Coronary artery (tissue), 2 donors: ENCODE data around the gene EBPL.
"Not testable (repeated sequence)": the region's sequence is repeated elsewhere in the genome, so short reads cannot be mapped to it uniquely, and the experiment has no call there.

Experiments
- DNase-seq: peaks from one replicate; pipeline ENCODE4 v3.0.0-alpha.2; 2017; ENCODE audit warnings: low spot score
- H3K27ac ChIP-seq, 2 donors: fragments of 200-600 bp; sonication (generic); one replicate each; pipeline ENCODE4 v1.5.1; 2016 to 2019
- H3K4me3 ChIP-seq: fragments of 200-600 bp; sonication (generic); 2 replicates; pipeline ENCODE4 v1.5.1; 2016; ENCODE audit warnings: mild to moderate bottlenecking, moderate library complexity
- TF ChIP-seq, protein P1 (sequence below): fragments of 200-600 bp; sonication (generic); IDR thresholded peaks from one replicate; pipeline ENCODE4 v1.5.1; 2019; ENCODE audit warnings: antibody characterized with exemption

The EBPL gene

GRCh38 chr13:49714757-49715156, 23.5 kb upstream of the EBPL start:
- TF ChIP-seq, protein P1, sequence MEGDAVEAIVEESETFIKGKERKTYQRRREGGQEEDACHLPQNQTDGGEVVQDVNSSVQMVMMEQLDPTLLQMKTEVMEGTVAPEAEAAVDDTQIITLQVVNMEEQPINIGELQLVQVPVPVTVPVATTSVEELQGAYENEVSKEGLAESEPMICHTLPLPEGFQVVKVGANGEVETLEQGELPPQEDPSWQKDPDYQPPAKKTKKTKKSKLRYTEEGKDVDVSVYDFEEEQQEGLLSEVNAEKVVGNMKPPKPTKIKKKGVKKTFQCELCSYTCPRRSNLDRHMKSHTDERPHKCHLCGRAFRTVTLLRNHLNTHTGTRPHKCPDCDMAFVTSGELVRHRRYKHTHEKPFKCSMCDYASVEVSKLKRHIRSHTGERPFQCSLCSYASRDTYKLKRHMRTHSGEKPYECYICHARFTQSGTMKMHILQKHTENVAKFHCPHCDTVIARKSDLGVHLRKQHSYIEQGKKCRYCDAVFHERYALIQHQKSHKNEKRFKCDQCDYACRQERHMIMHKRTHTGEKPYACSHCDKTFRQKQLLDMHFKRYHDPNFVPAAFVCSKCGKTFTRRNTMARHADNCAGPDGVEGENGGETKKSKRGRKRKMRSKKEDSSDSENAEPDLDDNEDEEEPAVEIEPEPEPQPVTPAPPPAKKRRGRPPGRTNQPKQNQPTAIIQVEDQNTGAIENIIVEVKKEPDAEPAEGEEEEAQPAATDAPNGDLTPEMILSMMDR = no peak

DNA sequence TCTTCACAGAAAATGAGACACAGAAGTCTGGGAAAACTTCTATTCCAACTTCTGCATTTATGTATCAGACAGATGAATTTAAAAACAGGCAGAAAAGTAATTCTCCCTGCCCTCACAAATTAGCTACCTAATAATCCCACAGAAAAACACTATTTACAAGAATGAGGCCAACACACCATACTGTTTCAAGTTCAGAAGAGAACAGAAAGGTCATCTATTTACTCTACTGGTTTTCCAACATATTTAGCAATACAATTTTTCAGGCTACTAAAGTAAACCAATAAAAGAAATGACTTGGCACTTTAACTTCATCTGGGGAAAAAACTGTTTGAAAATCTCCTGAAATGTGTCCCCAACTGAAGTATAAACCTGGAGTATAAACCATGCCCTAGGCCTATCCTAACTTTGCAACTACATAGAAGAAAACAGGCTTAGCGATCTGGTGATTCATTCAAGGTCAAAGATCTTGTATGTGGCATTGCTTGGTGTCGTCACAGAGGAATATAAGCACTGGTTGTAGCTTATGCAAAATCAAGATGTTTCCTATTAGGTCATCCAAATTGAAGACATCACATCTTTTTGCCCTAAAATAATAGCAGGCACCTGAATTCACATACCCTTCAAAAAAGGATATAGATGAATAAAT, 20.1 kb upstream of the EBPL start:
- no peak for DNase-seq
- no peak overlapping the region for H3K4me3 ChIP-seq
- H3K27ac ChIP-seq = no peak overlapping the region
- TF ChIP-seq, protein P1 = no peak

More at GRCh38 chr13:49714757-49715156, 23.5 kb upstream of the EBPL start:
- Histone ChIP-seq H3K27ac (no peak overlapping the region), H3K4me3 (no peak overlapping the region)
- DNase-seq = no peak

GRCh38 chr13:49704264-49704663, 13.0 kb upstream of the EBPL start:
- H3K27ac ChIP-seq, H3K4me3 ChIP-seq, DNase-seq: not testable (repeated sequence)

DNA sequence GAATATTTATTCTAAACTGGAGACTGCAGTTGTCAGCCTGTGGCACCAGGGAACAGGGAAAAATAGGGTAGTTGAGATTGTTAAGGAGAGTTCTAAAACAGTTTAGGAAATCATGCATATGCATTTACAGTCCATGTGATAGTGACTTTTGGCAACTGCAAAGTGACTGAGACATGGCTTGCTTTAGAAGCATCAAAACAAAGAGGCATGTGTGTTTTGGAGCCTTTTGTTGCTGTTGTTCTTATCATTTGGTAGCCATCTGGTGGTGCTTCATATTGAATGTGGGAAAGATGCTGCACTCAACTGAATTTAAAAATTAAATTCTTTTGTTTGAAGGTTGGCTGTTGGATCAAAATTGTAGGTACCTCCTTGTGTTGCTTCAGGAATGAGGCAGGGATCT, 10.2 kb upstream of the EBPL start:
- no peak overlapping the region for H3K4me3 ChIP-seq
- H3K27ac ChIP-seq = no peak overlapping the region
- TF ChIP-seq, protein P1 = no peak
- no peak for DNase-seq

DNA sequence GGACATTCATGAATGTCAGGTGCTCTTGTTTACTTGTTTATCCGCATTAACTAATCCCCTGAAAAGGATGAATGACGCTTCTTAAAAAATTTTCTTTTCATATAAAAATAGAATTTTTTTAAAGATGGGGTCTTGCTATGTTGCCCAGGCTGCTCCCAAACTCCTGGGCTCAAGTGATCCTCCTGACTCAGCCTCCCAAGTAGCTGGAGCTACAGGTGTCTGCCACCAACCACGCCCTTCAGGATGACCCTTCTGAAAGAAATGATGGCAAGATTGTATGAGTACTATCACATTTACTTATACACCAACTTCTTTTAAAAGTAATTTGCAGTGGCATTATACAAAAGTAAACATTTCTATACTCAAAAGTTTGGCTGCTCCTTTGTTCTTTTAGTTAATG, 6.2 kb upstream of the EBPL start:
- H3K27ac ChIP-seq = no peak overlapping the region
- H3K4me3 ChIP-seq = no peak overlapping the region
- no peak for DNase-seq
- TF ChIP-seq, protein P1 = no peak

- Histone ChIP-seq H3K4me3 (no peak overlapping the region), H3K27ac (no peak overlapping the region)
- no peak for DNase-seq
- TF ChIP-seq, protein P1 = no peak
Measured at GRCh38 chr13:49694446-49694845, 3.2 kb upstream of the EBPL start.

DNA sequence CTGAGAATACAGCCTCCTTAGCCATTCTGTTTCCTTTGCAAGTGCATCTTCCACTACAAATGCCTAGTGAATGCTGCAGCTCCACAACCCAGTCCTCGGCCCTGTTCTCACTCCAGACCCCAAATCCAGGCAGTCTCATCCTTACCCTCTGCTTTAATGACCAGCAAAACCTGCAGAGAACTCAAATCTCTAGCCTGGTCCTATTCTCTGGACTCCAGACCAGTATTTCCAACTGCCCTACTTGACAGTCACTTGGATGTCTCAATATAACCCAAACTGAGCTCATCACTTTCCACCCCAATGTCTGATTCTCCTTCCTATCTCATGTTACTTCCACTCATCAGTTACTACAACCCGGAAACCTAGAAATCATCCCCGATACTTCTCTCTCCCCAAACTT, 2.6 kb upstream of the EBPL start:
- H3K27ac ChIP-seq = no peak overlapping the region

More for the DNA sequence above, 2.6 kb upstream of the EBPL start:
- no peak for DNase-seq
- H3K4me3 ChIP-seq = no peak overlapping the region
- TF ChIP-seq, protein P1 = no peak
